Astrocyte (in vitro differentiated cells and primary cell): ENCODE results near the gene TMPRSS13.

Source experiments
- CTCF ChIP-seq: IDR thresholded peaks from 2 replicates; pipeline ENCODE4 v1.5.1; 2011; ENCODE audit warnings: low read depth, mild to moderate bottlenecking, inconsistent platforms, low read length, moderate library complexity; ENCODE audit not compliant: insufficient read depth
- EZH2 ChIP-seq: IDR thresholded peaks from 2 replicates; pipeline ENCODE4 v1.6.1; 2012; ENCODE audit warnings: mild to moderate bottlenecking, low read length, inconsistent platforms; ENCODE audit not compliant: insufficient read depth

- TF ChIP-seq CTCF (no peak), EZH2 (no peak)
These were observed 22.5 kb downstream of the TMPRSS13 start for GRCh38 chr11:117906710-117907109.
